ENCODE data around the gene SH3BGRL.

DNA sequence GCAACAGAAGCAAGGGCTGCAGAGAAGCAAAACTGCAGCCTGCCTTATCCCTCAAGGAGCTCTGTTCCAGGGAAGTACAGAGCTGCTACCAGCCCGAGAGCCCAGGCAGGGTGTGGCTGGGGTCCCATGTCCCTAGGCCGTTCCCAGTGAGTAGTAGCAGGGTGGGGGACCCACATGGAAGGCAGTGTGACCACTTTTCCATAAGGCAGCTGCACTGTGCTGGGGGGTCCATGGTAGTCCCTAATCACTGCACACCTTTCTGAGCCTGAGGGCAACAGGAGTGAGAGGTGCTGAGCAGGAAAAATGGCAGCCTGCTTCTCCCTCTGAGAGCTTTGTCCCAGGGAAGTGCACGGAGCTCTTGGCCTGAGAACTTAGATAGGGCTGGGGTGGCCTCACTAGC is 135.9 kb downstream of the SH3BGRL start:
- TF ChIP-seq, protein P1, sequence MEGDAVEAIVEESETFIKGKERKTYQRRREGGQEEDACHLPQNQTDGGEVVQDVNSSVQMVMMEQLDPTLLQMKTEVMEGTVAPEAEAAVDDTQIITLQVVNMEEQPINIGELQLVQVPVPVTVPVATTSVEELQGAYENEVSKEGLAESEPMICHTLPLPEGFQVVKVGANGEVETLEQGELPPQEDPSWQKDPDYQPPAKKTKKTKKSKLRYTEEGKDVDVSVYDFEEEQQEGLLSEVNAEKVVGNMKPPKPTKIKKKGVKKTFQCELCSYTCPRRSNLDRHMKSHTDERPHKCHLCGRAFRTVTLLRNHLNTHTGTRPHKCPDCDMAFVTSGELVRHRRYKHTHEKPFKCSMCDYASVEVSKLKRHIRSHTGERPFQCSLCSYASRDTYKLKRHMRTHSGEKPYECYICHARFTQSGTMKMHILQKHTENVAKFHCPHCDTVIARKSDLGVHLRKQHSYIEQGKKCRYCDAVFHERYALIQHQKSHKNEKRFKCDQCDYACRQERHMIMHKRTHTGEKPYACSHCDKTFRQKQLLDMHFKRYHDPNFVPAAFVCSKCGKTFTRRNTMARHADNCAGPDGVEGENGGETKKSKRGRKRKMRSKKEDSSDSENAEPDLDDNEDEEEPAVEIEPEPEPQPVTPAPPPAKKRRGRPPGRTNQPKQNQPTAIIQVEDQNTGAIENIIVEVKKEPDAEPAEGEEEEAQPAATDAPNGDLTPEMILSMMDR (IDR thresholded peaks at IDR 0.05) = no peak
- TF ChIP-seq POLR2A (IDR thresholded peaks at IDR 0.05) = no peak

Data from testis (tissue), 2 donors.